Measurements from ENCODE around the gene CLBA1. TPM values are rescaled to one million over a fixed set of nuclear protein-coding genes. Genes with fewer than 3 reads are reported as not detected.
"Not testable (repeated sequence)": the region's sequence is repeated elsewhere in the genome, so short reads cannot be mapped to it uniquely, and the experiment has no call there.

Gene CLBA1
- polyA plus RNA-seq, 1 of the 3 experiments (the other 2 are of a cell fraction), result 18.5 TPM

DNA sequence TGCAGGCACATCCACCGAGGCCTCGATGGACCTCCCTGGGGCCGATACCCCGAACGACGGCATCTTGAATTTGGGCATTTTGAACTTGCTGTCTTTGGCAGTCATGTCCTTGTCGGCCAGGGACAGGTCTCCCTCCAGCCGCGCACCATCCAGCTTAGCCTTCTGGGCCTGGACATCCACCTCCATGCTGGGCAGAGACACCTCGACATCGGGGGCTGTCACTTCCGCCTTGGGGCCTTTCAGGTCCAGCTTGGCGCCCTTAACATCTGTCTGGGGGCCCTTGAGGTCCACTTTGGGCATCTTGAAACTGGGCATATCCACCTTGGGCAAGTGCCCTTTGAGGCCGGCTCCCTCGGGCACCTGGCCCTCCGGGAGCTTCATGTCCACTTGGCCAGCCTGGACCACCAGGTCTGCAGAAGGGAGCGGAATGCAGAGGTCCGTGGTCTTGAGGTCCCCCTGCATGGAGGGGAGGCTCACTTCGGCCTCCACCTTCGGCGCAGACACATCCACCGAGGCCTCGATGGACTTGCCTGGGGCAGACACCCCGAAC, 36.1 kb upstream of the CLBA1 start:
- H3K4me2 ChIP-seq; H3K4me3 ChIP-seq (ENCODE audit: low read depth in 2 of 2, low read length in 1 of 2); H4K20me1 ChIP-seq (ENCODE audit: insufficient read depth); H3F3A ChIP-seq (replicated peaks; ENCODE audit: insufficient read depth); H2AFZ ChIP-seq (ENCODE audit: low read depth); DNase-seq; H3K27ac ChIP-seq (ENCODE audit: low read depth in 2 of 2, low read length in 1 of 2); POLR2A ChIA-PET; H3K9ac ChIP-seq; H3K9me3 ChIP-seq; H3K4me1 ChIP-seq (ENCODE audit: control insufficient read depth in 1 of 2, insufficient read depth in 2 of 2, low read depth in 1 of 2, low read length in 1 of 2); H3K9me2 ChIP-seq; H3K79me2 ChIP-seq (ENCODE audit: insufficient read depth); H3K27me3 ChIP-seq (ENCODE audit: insufficient read depth): not testable (repeated sequence)
- 92% methylated on average over 14 of the region's 24 CpGs for WGBS (ENCODE audit: low lambda C conversion rate)
- peaks cover 4 to 19% of the 10 kb centered on the region in 2 experiments for H3K36me3 ChIP-seq (replicated peaks in 1 of 2; ENCODE audit: control insufficient read depth in 1 of 2, insufficient read depth in 2 of 2, low read length in 1 of 2)
- CTCF ChIA-PET, result interaction anchor here (1.0 to 1.3 kb wide), 2 partner anchors 24 to 26 kb away, joined by 3 to 4 read pairs; no protein-coding TSS in a partner anchor

DNA sequence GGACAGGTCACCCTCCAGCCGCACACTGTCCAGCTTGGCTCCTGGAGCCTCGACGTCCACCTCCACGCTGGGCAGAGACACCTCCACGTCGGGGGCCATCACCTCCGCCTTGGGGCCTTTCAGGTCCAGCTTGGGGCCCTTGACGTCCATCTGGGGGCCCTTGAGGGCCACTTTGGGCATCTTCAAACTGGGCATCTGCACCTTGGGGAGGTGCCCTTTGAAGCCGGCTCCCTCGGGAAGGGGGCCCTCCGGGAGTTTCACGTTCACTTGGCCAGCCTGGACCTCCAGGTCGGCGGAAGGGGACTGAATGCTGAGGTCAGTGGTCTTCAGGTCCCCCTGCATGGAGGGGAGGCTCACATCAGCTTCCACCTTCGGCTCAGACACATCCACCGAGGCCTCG, 35.6 kb upstream of the CLBA1 start:
- Histone ChIP-seq H3K4me3 (ENCODE audit: low read depth in 2 of 2, low read length in 1 of 2) (no peak overlapping the region), H3K9me3 (no peaks in the 10 kb centered on the region), H3K27ac (ENCODE audit: low read depth in 2 of 2, low read length in 1 of 2) (no peak overlapping the region), H3K4me1 (ENCODE audit: control insufficient read depth in 1 of 2, insufficient read depth in 2 of 2, low read depth in 1 of 2, low read length in 1 of 2) (no peaks in the 10 kb centered on the region), H3F3A (replicated peaks; ENCODE audit: insufficient read depth) (no peaks in the 10 kb centered on the region), H4K20me1 (ENCODE audit: insufficient read depth) (no peaks in the 10 kb centered on the region), H3K4me2 (no peak overlapping the region), H3K79me2 (ENCODE audit: insufficient read depth) (no peaks in the 10 kb centered on the region), H3K36me3 (replicated peaks in 1 of 2; ENCODE audit: control insufficient read depth in 1 of 2, insufficient read depth in 2 of 2, low read length in 1 of 2) (peaks cover 7 to 24% of the 10 kb centered on the region in 2 experiments), H2AFZ (ENCODE audit: low read depth) (no peak overlapping the region), H3K27me3 (ENCODE audit: insufficient read depth) (no peaks in the 10 kb centered on the region), H3K9ac (no peak overlapping the region), H3K9me2 (no peaks in the 10 kb centered on the region)
- WGBS (ENCODE audit: low lambda C conversion rate), result 79% methylated on average over 6 of the region's 17 CpGs
- DNase-seq, result no peak
- CTCF ChIA-PET, result interaction anchor here (1.3 kb wide), 1 partner anchor 26 kb away, joined by 3 read pairs; no protein-coding TSS in a partner anchor
- no peak for TF ChIP-seq TCF12 (IDR thresholded peaks at IDR 0.05)
- TF ChIP-seq, protein P1, sequence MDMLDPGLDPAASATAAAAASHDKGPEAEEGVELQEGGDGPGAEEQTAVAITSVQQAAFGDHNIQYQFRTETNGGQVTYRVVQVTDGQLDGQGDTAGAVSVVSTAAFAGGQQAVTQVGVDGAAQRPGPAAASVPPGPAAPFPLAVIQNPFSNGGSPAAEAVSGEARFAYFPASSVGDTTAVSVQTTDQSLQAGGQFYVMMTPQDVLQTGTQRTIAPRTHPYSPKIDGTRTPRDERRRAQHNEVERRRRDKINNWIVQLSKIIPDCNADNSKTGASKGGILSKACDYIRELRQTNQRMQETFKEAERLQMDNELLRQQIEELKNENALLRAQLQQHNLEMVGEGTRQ (IDR thresholded peaks at IDR 0.05; ENCODE audit: borderline replicate concordance, low read depth, low read length), result no peak
- POLR2A ChIA-PET, result no interaction called here

DNA sequence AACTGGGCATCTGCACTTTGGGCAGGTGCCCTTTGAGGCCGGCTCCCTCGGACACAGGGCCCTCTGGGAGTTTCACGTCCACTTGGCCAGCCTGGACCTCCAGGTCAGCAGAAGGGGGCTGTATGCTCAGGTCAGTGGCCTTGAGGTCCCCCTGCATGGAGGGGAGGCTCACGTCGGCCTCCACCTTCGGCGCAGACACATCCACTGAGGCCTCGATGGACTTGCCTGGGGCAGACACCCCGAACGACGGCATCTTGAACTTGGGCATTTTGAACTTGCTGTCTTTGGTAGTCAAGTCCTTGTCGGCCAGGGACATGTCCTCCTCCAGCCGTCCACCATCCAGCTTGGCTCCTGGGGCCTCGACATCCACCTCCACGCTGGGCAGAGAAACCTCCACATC, 34.9 kb upstream of the CLBA1 start:
- peaks cover 14 to 31% of the 10 kb centered on the region in 2 experiments for H3K36me3 ChIP-seq (replicated peaks in 1 of 2; ENCODE audit: control insufficient read depth in 1 of 2, insufficient read depth in 2 of 2, low read length in 1 of 2)
- H3K79me2 ChIP-seq (ENCODE audit: insufficient read depth); H3K4me3 ChIP-seq (ENCODE audit: low read depth in 2 of 2, low read length in 1 of 2); H3K9me3 ChIP-seq; H2AFZ ChIP-seq (ENCODE audit: low read depth); H4K20me1 ChIP-seq (ENCODE audit: insufficient read depth); H3K27me3 ChIP-seq (ENCODE audit: insufficient read depth); DNase-seq; H3K9ac ChIP-seq; POLR2A ChIA-PET; H3K27ac ChIP-seq (ENCODE audit: low read depth in 2 of 2, low read length in 1 of 2); H3K4me1 ChIP-seq (ENCODE audit: control insufficient read depth in 1 of 2, insufficient read depth in 2 of 2, low read depth in 1 of 2, low read length in 1 of 2); H3K4me2 ChIP-seq; H3K9me2 ChIP-seq; H3F3A ChIP-seq (replicated peaks; ENCODE audit: insufficient read depth): not testable (repeated sequence)
- CTCF ChIA-PET, result interaction anchor here (1.7 kb wide), 1 partner anchor 25 kb away, joined by 5 read pairs; no protein-coding TSS in a partner anchor
- WGBS (ENCODE audit: low lambda C conversion rate), result 87% methylated on average over 10 of the region's 15 CpGs

DNA sequence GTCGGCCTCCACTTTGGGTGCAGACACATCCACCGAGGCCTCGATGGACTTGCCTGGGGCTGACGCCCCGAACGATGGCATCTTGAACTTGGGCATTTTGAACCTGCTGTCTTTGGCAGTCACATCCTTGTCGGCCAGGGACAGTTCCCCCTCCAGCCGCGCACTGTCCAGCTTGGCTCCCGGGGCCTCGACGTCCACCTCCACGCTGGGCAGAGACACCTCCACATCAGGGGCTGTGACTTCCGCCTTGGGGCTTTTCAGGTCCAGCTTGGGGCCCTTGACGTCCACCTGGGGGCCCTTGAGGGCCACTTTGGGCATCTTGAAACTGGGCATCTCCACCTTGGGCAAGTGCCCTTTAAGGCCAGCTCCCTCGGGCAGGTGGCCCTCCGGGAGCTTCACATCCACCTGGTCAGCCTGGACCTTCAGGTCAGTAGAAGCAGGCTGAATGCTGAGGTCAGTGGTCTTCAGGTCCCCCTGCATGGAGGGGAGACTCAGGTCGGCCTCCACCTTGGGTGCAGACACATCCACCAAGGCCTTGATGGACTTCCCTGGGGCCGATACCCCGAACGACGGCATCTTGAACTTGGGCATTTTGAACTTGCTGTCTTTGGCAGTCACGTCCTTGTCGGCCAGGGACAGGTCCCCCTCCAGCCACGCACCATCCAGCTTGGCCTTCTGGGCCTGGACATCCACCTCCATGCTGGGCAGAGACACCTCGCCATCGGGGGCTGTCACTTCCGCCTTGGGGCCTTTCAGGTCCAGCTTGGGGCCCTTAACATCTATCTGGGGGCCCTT, 33.5 kb upstream of the CLBA1 start:
- H3K9me2 ChIP-seq; H3K4me2 ChIP-seq; H3K9ac ChIP-seq; H4K20me1 ChIP-seq (ENCODE audit: insufficient read depth); POLR2A ChIA-PET; H3K27me3 ChIP-seq (ENCODE audit: insufficient read depth); H3K9me3 ChIP-seq; H3K79me2 ChIP-seq (ENCODE audit: insufficient read depth); H2AFZ ChIP-seq (ENCODE audit: low read depth); DNase-seq; H3K27ac ChIP-seq (ENCODE audit: low read depth in 2 of 2, low read length in 1 of 2); H3K4me3 ChIP-seq (ENCODE audit: low read depth in 2 of 2, low read length in 1 of 2); H3F3A ChIP-seq (replicated peaks; ENCODE audit: insufficient read depth); H3K4me1 ChIP-seq (ENCODE audit: control insufficient read depth in 1 of 2, insufficient read depth in 2 of 2, low read depth in 1 of 2, low read length in 1 of 2): not testable (repeated sequence)
- CTCF ChIA-PET, result interaction anchor here (1.1 to 1.7 kb wide), 2 partner anchors 18 to 24 kb away, joined by 4 to 5 read pairs; no protein-coding TSS in a partner anchor
- peaks cover 17 to 44% of the 10 kb centered on the region in 2 experiments for H3K36me3 ChIP-seq (replicated peaks in 1 of 2; ENCODE audit: control insufficient read depth in 1 of 2, insufficient read depth in 2 of 2, low read length in 1 of 2)
- WGBS (ENCODE audit: low lambda C conversion rate), result 90% methylated on average over 13 of the region's 28 CpGs
